Activated CD8-positive, alpha-beta memory T cell treated with anti-CD3 and anti-CD28 coated beads, Interleukin-2, amount 50 U/mL, for 48 hours (primary cell): Measurements from ENCODE around the gene PPAN.

Experiments used
- DNase-seq: peaks from one replicate; pipeline ENCODE4 v3.0.0-alpha.2; 2020

PPAN gene, protein sequence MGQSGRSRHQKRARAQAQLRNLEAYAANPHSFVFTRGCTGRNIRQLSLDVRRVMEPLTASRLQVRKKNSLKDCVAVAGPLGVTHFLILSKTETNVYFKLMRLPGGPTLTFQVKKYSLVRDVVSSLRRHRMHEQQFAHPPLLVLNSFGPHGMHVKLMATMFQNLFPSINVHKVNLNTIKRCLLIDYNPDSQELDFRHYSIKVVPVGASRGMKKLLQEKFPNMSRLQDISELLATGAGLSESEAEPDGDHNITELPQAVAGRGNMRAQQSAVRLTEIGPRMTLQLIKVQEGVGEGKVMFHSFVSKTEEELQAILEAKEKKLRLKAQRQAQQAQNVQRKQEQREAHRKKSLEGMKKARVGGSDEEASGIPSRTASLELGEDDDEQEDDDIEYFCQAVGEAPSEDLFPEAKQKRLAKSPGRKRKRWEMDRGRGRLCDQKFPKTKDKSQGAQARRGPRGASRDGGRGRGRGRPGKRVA

DNA sequence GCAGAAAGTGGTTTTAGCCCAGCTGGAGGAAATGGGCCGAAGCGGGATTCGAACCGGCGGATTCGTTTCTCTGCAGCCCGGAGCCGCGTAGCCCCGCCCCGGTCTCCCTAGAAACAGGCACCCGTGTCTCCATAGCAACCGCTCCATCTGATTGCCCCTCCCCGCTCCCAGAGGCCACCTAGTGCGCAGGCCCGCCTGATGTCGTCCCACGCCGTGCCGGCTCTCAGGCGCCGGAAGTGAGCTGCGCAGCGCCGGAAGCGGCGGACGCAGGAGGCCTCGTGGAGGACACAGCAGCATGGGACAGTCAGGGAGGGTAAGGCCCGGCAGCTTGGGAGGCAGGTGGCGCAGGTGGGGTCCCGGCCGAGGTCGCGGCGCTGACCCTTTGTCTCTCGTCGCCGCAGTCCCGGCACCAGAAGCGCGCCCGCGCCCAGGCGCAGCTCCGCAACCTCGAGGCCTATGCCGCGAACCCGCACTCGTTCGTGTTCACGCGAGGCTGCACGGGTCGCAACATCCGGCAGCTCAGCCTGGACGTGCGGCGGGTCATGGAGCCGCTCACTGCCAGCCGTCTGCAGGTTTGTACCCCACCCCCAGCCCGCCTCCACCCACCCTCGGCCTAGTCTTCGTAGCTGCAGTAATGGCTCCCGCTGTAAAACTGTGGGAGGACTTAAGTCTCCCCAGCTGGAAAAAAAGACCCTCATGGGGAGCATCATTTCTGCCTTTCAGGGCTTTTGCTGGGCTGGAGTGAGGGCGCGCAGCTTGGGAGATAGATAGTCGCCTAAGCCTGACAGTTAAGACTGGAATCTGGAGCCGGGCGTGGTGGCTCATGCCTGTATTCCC lies at the start of gene PPAN:
Gene PPAN, plus strand, starts transcription at position 263 of the 837 bp plus-strand sequence. Its CDS starts 33 bp downstream, at position 296.
- peak; percentile 97 for DNase-seq

DNA sequence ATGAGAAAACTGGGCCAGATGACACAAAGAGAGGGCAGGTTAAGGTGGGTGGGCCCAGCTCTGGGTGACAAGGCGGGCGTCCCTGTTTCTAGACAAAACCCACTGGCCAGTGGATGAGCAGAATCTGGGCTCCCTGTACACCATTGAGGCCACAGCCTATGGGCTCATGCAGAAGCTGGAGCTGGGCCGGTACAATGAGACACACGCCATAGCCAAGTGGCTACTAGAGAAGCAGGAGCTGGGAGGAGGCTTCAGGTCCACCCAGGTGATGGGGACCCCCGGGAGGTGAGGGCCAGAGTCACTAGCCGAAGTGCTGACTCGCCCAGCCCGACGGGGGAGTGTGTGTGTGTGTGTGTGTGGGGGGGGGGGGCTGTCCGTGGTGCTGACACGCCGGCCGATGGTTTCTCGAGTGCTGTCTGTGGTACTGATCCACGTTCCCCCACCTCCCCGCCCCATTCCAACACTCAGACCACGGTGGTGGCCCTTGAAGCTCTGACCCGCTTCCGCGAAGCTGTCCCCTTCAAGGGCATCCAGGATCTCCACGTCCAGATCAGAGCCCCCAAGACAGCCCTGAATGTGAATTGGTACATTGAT lies 44.3 kb upstream of the PPAN start:
- DNase-seq, result no peak

DNA sequence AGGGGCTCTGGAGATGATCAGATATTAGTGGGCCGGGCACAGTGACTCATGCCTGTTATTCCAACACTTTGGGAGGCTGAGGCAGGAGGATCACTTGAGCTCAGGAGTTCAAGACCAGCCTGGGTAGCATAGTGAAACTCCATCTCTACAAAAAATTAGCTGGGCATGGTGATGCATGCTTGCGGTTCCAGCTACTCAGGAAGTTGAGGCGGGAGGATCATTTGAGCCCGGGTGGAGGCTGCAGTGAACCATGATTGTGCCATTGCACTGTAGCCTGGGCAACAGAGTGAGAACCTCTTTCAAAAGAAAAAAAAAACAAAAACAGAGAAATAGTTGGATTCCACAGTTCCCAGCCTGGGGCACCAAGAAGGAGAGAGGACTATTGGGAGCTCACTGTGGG lies 38.0 kb upstream of the PPAN start:
- no peak for DNase-seq

DNA sequence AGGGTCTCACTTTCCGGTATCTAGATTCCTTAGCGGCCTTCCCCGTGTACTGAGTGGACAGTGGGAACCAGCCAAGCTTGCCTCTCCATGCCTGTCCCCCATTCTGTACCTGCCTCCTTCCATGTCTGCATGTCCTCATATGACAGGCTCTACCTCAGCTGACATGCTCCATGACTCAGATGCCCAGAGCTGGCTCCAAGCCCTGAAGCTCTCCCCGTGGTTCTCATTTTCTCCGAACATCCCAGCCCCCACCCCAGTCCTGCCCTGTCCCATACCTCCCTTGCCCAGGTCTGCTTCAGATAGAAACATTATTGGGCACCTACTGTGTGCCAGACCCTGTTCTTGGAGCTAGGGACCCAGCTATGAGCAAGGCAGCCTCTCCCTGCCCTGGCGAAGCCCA lies 37.1 kb upstream of the PPAN start:
- DNase-seq, result no peak

DNA sequence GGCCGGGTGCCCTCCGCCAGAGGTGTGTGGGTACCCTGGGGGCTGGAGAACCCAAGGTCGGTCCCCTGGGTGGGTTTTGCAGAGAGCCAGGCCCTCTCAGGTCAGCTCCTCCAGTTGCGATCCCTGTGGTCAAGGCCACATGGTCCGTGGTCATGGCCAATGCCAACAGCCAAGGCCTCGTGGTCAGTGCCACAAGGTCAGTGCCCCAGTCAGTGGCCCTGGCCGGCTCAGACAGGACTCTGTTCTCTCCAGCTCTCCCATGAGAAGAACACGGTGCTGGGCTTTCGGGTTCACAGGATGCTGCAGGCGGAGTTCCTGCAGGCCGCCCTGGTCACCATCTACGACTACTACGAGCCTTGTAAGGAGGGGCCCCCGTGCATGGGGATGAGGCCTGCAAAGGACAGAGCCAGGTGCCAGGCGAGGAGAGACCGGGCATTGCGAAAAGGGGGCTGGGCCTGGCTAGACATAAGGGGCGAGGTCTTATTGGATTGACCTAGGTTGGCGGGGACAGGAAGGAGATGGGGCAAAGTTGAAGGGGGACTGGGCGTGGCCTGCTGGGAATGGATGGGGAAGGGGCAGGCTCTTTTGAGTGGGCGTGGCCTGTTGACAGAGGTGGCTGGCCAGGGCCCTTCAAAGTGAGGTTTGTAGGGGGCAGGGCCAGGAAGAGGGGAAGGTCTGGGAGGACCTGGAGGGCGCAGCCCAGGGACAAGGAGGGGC lies 35.3 kb upstream of the PPAN start:
- DNase-seq, result no peak

DNA sequence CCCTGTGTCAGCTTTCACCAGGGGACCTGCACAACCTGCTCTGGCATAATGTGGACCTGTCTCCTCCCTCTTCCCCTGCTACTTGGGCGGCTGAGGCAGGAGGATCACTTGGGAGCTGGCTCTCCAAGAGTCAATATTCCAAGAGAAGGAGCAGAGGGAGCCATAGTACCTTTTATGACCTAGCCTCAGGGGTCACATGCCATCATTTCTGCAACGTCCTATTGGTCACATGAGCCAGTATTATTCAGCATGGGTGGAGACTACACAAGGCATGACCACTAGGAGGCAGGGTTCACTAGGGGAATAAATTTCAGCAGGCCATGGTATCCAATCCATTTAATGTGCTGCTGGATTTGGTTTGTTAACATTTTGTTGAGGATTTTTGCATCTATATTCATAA lies 32.0 kb upstream of the PPAN start:
- no peak for DNase-seq

DNA sequence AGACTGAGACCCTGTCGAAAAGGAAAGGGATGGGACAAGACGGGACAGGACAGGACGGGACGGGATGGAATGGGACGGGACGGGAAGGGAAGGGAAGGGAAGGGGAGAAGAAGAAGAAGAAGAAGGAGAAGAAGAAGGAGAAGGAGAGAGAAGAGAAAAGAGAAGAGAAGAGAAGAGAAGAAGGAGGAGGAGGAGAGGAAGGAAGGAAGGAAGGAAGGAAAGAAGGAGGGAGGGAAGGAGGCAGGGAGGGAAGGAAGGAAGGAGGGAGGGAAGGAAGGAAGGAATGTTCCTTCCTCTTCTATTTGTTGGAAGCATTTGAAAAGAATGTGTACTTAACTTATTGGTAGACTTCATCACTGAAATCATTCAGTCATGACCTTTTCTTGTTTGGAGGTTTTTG lies 29.6 kb upstream of the PPAN start:
- no peak for DNase-seq

DNA sequence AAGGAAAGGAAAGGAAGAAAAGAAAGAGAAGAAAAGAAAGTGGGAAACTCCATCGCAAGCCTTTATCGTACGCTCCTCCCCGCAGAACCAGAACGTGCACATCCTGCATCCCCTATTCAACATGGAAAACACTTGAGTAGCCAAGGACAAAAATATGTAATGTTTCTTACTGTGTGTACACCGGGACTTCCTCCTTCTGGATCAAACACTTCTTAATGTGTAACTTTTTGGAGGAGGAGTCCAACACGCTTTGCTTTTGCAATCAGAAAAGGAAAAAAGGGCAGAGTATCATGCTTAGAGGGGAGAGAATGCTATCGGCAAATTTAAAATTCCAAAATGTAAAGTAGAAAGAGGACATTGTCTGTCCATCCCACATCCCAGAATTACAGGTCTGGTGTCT lies 27.8 kb upstream of the PPAN start:
- DNase-seq, result no peak

DNA sequence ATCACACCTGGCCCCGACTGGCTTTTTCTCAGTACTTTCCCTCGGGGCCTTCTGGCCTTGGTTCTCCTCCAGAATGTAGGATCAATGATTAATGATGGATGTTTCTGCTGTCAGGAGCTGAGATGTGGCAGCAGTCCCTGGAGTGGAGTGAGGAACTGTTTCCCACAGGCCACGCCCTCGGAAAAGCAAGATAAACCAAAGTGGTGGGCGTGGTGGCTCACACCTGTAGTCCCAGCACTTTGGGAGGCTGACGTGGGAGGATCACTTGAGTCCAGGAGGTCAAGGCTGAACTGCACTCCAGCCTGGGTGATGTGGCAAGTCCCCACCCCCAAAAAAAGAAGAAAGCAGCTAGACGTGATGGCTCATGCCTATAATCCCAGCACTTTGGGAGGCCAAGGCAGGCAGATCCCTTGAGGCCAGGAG lies 27.1 kb upstream of the PPAN start:
- no peak for DNase-seq

DNA sequence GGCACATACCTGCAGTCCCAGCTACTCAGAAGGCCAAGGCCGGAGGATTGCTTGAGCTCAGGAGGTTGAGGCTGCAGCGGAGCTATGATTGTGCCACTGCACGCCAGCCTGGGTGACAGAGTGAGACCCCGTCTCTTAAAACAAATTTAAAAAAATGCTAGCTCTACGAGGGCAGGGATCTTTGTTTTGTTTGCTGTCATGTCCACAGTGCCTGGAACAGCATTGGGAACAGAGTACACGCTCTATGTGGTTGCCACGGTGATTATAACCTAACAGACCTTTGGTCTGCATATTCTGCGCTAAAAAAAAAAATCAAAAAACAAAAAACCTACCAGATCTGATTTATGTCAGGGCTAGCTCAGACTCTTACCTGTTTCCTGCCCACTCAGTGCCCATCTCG lies 22.3 kb upstream of the PPAN start:
- DNase-seq, result no peak

DNA sequence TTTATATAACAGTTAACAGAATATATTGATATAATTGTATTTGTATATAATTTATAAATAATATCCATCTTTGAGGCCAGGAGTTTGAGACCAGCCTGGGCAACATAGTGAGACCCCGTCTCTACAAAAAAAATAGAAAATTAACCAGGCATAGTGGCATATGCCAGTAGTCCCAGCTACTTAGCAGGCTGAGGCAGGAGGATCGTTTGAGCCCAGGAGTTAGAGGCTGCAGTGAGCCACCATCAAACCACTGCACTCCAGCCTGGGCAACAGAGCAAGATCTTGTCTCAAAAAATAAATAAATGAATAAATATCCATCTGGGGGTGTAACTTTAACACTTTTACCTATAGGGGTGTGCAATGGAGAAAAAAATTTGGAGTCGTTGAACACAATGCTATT lies 21.4 kb upstream of the PPAN start:
- no peak for DNase-seq

DNA sequence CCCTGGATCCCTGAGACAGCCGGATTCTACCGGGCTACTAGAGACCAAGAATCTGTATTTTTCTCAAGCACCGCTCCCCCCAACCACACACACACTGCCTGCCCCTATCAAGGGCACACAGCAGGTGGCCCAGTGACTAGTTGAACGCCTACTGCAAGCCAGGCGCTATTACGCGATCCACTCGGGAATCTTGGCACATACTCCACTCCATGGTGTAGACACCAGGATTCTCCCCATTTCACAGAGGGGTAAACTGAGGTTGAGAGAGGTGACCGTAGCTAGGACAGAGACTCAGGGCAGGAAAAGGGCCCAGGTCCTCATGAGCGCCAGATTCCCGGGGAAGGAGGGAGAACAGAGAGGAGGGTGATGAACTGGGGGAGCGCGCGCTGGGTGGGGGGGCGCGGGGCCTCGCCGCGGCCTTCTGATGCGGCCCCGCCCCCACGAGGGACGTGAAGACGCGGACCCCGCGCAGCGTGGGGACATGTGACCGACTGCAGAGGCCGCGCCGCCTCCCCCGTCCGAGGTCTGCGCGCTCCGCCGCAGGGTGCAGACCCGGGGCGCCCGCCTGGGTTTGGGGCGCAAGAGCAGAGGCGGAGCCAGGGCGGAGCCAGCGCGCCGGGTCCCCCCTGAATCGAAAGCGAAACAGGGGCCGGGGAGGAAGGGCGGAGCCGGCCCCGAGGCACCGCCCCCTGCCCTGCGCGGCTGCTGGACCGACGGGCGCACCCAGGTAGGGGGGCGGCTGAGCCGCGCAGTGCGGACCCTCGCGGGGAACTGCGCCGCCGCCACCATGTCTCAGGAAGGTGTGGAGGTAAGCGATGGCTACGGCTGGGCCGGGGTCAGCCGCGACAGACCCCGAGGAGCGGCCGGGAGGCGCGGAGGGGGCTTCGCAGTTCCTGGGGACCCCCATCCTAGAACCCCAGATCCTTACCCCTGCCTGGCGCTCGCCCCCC lies 20.2 kb upstream of the PPAN start, which contains the start of gene SHFL:
Gene SHFL, plus strand, starts transcription at position 677 of the 950 bp plus-strand sequence. Its CDS starts 111 bp downstream, at position 788.
- DNase-seq, result peak; percentile 89

DNA sequence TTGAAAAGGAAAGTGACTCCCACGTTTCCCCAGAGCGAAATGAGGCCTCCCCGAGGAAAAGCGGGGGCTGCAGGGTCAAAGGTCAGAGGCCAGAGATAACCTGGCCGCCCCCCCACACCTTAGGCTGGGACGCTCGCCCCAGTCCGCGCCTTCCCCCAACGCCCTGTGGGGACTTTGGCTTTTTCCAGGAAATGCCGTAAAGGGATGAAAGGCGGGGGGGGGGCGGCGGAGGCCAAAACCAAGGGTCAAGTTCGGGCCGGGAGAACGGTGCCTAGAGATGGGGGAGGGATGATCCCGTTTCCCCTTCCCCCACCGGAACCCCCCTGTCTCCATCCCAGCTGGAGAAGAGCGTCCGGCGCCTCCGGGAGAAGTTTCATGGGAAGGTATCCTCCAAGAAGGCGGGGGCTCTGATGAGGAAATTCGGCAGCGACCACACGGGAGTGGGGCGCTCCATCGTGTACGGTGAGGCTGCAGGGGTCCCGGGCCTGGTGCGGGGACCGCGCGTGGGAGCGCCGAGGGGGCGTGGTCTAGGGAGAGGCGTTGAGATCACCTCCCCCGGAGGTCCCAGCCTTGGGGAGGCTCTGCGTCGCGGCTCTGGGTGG lies 19.5 kb upstream of the PPAN start:
- peak; percentile 80 for DNase-seq

DNA sequence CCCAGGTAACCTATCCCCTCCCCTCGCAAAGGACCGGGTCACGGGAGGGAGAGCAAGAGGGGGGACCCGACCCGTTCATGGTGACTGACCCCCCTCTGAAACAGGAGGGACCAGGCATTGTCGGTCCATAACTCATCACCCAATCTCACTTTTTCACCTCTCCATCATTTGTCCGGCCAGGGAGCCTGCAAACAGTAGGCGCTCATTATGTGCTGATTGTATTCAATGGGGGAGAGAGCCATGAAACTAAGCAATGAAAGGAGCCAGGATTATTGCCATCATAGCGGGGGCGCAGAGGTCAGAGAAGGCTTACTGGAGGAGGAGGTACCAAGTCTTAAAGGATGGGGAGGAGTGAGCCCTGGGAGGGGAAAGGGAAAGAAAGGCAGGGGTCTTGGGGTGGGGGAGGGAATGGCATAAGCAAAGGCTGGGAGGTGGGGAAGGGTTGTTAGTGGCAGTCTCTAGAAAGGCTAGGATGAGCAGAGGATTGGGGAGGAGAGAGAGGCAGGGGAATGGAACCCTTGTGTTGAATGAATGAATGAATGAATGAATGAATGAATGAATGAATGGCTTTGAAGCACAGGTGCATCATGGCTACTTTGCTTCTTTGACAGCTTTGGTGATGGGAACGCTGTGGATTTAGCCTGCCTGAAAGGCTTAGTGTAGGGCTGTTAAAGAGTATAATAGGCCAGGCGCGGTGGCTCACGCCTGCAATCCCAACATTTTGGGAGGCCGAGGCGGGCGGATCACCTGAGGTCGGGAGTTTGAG lies 18.7 kb upstream of the PPAN start:
- no peak for DNase-seq

DNA sequence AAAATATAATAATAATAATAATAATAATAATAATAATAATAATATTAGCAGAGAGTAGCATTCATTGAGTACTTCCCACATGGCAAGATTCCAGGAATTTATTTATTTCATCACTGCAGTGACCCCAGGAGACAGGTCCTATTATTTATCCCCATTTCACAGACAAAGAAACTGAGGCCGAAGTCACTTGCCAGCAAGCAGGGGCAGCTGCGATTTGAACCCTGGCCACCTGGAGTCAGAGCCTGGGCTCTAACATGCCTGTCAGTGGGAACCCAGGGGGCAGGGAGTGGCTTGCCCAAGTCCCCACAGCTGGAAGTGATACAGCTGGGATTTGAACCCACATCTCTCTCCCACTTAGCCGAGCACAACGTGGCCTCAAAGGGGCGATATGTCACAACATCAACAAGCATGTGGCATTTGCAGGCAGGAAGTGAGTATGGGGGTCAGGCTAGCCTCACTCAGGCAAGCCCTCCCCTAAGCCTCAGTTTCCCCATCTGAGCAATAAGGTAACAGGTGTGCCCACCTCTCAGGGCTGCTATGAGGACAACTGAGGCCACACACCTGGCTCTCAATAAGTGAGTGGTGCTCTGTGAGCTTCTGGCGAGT lies 17.1 kb upstream of the PPAN start:
- no peak for DNase-seq

DNA sequence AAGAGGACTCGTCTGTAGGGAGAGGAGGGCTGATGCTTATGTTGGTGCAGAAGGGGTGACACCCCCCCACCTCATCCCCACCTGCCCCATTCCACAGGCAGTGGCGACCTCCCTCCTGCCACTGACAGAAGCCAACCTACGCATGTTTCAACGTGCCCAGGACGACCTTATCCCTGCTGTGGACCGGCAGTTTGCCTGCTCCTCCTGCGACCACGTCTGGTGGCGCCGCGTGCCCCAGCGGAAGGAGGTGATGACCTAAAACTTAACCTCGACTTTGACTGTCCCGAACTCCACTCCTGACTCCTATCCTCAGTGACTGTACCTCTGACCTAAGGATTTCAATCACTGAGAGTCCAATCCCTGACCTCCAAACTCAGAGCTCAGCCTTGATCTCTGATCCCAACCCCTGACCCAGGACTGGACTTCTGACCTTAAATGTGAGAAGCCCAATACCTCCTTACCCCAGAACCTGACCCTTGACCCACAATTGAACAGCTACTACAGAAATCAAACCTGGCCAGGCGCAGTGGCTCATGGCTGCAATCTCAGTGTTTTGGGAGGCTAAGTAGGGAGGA lies 16.3 kb upstream of the PPAN start:
- no peak for DNase-seq

DNA sequence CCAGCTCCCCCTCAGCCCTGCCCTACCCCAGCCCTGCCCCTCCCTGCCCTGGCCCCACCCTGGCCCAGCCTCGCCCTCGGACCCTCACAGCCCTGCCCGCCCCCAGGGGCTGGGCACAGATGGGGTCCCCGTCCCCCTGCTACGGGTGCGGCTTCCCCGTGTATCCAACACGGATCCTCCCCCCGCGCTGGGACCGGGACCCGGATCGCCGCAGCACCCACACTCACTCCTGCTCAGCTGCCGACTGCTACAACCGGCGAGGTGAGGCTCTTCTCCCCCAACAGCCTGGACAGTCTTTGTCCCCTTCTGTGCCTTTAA lies 14.8 kb upstream of the PPAN start:
- no peak for DNase-seq

DNA sequence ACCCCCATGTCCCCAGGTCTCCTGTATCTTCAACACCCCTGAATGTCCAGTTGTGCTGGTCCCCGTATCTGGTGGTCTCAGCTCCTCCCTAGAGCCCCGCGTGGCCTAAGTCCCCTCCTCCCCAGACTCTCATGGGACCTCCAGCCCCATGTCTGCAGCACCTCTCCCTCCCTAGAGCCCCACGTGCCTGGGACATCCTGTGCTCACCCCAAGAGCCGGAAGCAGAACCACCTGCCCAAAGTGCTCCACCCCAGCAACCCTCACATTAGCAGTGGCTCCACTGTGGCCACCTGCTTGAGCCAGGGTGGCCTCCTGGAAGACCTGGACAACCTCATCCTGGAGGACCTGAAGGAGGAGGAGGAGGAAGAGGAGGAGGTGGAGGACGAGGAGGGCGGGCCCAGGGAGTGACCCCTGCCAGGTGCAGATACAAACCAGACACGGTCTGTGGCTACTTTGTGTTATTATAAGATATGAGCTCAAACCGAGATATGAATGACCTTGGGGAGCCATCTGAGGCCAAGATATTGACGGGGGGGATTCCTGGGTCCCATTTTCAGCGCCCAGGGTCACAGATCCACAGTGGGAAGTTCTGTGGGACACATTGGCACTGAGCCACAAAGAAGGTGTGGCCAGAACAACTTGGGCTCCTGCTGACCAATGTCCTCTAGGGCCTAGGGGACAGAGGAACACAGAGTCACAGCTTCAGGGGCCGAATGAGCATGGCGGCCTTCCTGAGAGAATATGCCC lies 14.1 kb upstream of the PPAN start:
- DNase-seq, result no peak
